ENCODE measurements around the gene TMEM176A. TPM values are rescaled to one million over a fixed set of nuclear protein-coding genes. Genes with fewer than 3 reads are reported as not detected.

TMEM176A gene
- total and polyA plus RNA-seq, 2 of the 8 experiments (the other 6 are each of a cell fraction or from before 2014, with no cell fraction given), result 1.3 to 1.5 TPM

DNA sequence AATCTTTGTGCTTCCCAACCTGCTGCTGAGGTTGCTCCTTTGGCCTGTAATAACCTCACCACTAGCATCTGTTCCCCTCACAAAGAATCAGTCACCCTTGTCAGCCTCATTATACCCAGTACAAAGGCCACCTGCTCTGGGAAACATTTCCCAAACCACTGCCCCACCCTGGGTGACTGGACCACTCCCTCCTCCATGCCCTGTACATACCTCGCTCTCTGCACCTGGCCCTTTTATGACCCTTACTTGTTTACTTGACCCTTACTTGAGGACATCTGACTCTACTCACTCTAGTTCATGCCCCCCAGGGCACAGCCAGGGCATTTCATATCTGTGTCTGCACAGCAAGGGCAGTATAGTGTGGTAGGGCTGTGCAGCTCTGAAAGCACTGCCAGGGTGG, 30.4 kb downstream of the TMEM176A start:
- no peak for DNase-seq (ENCODE audit: low read depth in 1 of 2, low spot score in 2 of 2)
- Histone ChIP-seq H3K27me3 (replicated peaks in 1 of 4; ENCODE audit: control insufficient read depth in 3 of 4, extremely low read depth in 1 of 4, insufficient read depth in 3 of 4, low read length in 3 of 4) (no peaks in the 10 kb centered on the region), H4K20me1 (replicated peaks in 1 of 2; ENCODE audit: control insufficient read depth in 1 of 2, insufficient read depth in 2 of 2, low read length in 2 of 2) (no peaks in the 10 kb centered on the region), H3K23ac (ENCODE audit: insufficient read length) (no peak overlapping the region), H3K56ac (replicated peaks; ENCODE audit: insufficient read length, low read depth, low read length) (no peak overlapping the region), H4K91ac (replicated peaks; ENCODE audit: insufficient read length, low read length) (no peak overlapping the region), H3K9me3 (ENCODE audit: insufficient read depth in 2 of 2, low read depth in 1 of 2, low read length in 1 of 2) (no peaks in the 10 kb centered on the region), H3K27ac (ENCODE audit: low read depth, low read length) (no peak overlapping the region), H4K8ac (ENCODE audit: extremely low read depth, insufficient read depth, low read length) (no peak overlapping the region), H4K5ac (ENCODE audit: insufficient read length, low read depth, low read length) (no peak overlapping the region), H2BK12ac (ENCODE audit: low read depth, low read length) (no peak overlapping the region), H3K18ac (ENCODE audit: extremely low read depth, low read length) (no peak overlapping the region), H2BK20ac (ENCODE audit: low read length) (no peak overlapping the region), H3K9ac (replicated peaks in 1 of 4; ENCODE audit: extremely low read depth in 1 of 4, low read depth in 3 of 4, low read length in 3 of 4) (no peak overlapping the region), H3K4me3 (ENCODE audit: extremely low read depth in 1 of 4, insufficient read depth in 2 of 4, low read depth in 3 of 4, low read length in 4 of 4) (no peak overlapping the region), H3K79me1 (ENCODE audit: low read depth, low read length) (no peaks in the 10 kb centered on the region), H3K4me2 (ENCODE audit: insufficient read depth in 1 of 2, low read depth in 2 of 2, low read length in 2 of 2) (no peak overlapping the region), H2BK120ac (replicated peaks; ENCODE audit: low read depth, low read length) (no peak overlapping the region), H3K36me3 (ENCODE audit: control insufficient read depth in 2 of 4, insufficient read depth in 4 of 4, low read length in 3 of 4) (no peaks in the 10 kb centered on the region), H2BK15ac (ENCODE audit: low read length) (no peak overlapping the region), H3K79me2 (ENCODE audit: control insufficient read depth in 1 of 2, insufficient read depth in 2 of 2, low read length in 2 of 2) (no peaks in the 10 kb centered on the region), H3K23me2 (ENCODE audit: low read depth, low read length) (no peaks in the 10 kb centered on the region), H2BK5ac (ENCODE audit: low read depth, low read length) (no peak overlapping the region), H3K14ac (ENCODE audit: insufficient read length) (no peak overlapping the region), H3K4me1 (replicated peaks in 1 of 4; ENCODE audit: control insufficient read depth in 3 of 4, insufficient read depth in 4 of 4, low read length in 3 of 4) (no peaks in the 10 kb centered on the region), H2AFZ (ENCODE audit: low read length) (no peak overlapping the region), H2AK5ac (ENCODE audit: low read depth, low read length) (no peak overlapping the region), H3K4ac (replicated peaks; ENCODE audit: insufficient read length, low read depth, low read length) (no peak overlapping the region)
- 0% methylated on average over 1 of the region's 1 CpG; no CpG with 5 or more reads in 1 of the 2 experiments for whole genome bisulfite sequencing, 2 experiments (ENCODE audit: extremely low coverage in 1 of 2, insufficient coverage in 1 of 2, insufficient read length in 1 of 2, insufficient replicate concordance in 2 of 2, low coverage in 1 of 2, low lambda C conversion rate in 2 of 2, missing lambda C conversion rate in 1 of 2)
- FAIRE-seq, result no peak
- CTCF ChIA-PET (ENCODE audit: partially characterized antibody), result no interaction called here
- POLR2A ChIA-PET (ENCODE audit: partially characterized antibody), result no interaction called here
- no peak for TF ChIP-seq CHD1 (IDR thresholded peaks at IDR 0.05; ENCODE audit: low read depth, low read length)
- no peak for TF ChIP-seq GTF2F1 (IDR thresholded peaks at IDR 0.05; ENCODE audit: borderline replicate concordance, low read depth, low read length)
- no peak for TF ChIP-seq TEAD4 (IDR thresholded peaks at IDR 0.05; ENCODE audit: low read depth, low read length)
- TF ChIP-seq, protein P1, sequence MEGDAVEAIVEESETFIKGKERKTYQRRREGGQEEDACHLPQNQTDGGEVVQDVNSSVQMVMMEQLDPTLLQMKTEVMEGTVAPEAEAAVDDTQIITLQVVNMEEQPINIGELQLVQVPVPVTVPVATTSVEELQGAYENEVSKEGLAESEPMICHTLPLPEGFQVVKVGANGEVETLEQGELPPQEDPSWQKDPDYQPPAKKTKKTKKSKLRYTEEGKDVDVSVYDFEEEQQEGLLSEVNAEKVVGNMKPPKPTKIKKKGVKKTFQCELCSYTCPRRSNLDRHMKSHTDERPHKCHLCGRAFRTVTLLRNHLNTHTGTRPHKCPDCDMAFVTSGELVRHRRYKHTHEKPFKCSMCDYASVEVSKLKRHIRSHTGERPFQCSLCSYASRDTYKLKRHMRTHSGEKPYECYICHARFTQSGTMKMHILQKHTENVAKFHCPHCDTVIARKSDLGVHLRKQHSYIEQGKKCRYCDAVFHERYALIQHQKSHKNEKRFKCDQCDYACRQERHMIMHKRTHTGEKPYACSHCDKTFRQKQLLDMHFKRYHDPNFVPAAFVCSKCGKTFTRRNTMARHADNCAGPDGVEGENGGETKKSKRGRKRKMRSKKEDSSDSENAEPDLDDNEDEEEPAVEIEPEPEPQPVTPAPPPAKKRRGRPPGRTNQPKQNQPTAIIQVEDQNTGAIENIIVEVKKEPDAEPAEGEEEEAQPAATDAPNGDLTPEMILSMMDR (IDR thresholded peaks at IDR 0.05; ENCODE audit: control extremely low read depth in 1 of 3, insufficient read depth in 1 of 3, low read depth in 1 of 3, low read length in 3 of 3), result no peak
- no peak for TF ChIP-seq SP2 (IDR thresholded peaks at IDR 0.05; ENCODE audit: low read length)
- TF ChIP-seq CTBP2 (IDR thresholded peaks at IDR 0.05; ENCODE audit: borderline replicate concordance, insufficient read depth, insufficient read length, low read length), result no peak
- no peak for TF ChIP-seq TAF7 (optimal IDR thresholded peaks at IDR 0.05; ENCODE audit: borderline replicate concordance, low read depth, low read length)
- TF ChIP-seq RNF2 (IDR thresholded peaks at IDR 0.05; ENCODE audit: borderline replicate concordance, low read depth, low read length, missing control alignments, poor library complexity, severe bottlenecking), result no peak
- no peak for TF ChIP-seq SP1 (IDR thresholded peaks at IDR 0.05; ENCODE audit: low read depth, low read length)
- TF ChIP-seq HDAC6 (IDR thresholded peaks at IDR 0.05; ENCODE audit: low read depth, low read length), result no peak
- no peak for TF ChIP-seq CBX8 (IDR thresholded peaks at IDR 0.05; ENCODE audit: borderline replicate concordance, low read depth, low read length)
- no peak for TF ChIP-seq NRF1 (IDR thresholded peaks at IDR 0.05; ENCODE audit: low read depth, low read length)
